Right lobe of liver (tissue), 4 donors: ENCODE measurements around the gene DLL1.

Source experiments
- POLR2A ChIP-seq: fragments of 450-650 bp; IDR thresholded peaks from one replicate; pipeline ENCODE4 v1.6.1; 2017; ENCODE audit warnings: antibody characterized with exemption, mild to moderate bottlenecking
- TF ChIP-seq, protein P1 (sequence below), 4 donors: fragments of 200-600 bp in 3 of 4; fragments of 450-650 bp in 1 of 4; IDR thresholded peaks; one replicate each; pipeline versions ENCODE4 v1.5.1 to v1.8.0; 2016 to 2022; ENCODE audit warnings: antibody characterized with exemption in 4 of 4, mild to moderate bottlenecking in 2 of 4
- donor health status: DM: no; HTN: no; CAD: no.
- donor health status: DM: no; HTN: no; CAD: no.
- donor health status: DM: no; HTN: yes; CAD: no.

DNA sequence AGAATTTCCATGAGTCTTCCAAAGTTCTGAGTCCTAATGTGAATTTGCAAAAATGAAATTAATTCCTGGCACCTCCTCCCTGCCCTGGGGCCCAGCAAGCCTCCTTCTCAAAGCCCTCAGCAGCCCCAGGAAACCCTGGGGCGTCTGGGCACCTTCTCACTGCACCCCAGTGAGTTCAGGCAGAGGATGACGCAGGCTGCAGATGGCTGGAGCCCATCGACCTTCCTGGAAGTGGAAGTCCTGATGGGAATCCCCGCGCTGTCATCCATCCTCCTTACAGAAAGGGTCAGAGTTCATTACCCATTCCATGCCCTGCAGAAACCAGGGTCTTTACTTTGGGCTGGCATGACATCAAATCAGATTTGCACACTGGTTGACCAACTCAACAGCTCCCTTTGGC, 31.6 kb downstream of the DLL1 start:
- TF ChIP-seq, protein P1, sequence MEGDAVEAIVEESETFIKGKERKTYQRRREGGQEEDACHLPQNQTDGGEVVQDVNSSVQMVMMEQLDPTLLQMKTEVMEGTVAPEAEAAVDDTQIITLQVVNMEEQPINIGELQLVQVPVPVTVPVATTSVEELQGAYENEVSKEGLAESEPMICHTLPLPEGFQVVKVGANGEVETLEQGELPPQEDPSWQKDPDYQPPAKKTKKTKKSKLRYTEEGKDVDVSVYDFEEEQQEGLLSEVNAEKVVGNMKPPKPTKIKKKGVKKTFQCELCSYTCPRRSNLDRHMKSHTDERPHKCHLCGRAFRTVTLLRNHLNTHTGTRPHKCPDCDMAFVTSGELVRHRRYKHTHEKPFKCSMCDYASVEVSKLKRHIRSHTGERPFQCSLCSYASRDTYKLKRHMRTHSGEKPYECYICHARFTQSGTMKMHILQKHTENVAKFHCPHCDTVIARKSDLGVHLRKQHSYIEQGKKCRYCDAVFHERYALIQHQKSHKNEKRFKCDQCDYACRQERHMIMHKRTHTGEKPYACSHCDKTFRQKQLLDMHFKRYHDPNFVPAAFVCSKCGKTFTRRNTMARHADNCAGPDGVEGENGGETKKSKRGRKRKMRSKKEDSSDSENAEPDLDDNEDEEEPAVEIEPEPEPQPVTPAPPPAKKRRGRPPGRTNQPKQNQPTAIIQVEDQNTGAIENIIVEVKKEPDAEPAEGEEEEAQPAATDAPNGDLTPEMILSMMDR (IDR thresholded peaks at IDR 0.05): no peak
- TF ChIP-seq POLR2A: no peak
